ENCODE measurements around the gene SMAD3.
"Not testable (repeated sequence)": the region's sequence is repeated elsewhere in the genome, so short reads cannot be mapped to it uniquely, and the experiment has no call there.

The SMAD3 gene

DNA sequence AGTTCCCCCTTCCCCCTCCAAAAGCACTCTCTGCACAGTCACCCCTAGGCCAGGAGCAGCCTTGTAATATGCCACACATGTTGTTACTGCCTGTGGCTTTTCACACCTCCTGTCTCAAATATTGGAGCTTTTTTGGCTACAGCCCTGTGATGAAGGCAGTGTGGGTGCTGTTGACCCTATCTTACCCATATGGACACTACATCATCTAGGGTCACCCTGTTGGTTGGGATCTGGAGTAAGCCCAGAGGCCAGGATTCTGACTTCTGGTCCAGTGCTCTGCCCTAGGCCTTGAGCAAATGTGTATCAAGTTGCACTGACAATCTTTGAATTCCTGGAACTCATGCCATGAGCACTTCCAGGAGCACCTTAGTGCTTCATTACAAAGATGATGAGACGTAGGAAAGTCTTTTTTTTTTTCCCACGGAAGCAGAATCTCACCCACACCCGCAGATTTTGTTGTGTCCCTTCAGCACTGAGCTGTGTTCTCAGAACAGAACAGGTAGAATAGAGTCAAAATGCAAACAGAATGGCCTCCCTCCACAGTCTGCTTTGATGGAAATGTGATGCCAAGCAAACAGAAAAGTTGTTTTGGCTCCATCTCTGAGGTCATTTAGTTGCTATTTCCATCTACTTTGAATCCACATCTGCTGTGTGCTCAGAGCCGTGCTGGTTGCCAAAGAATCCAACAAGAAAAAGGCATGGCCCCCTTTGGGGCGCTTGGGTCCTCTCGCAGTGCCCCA, 49.6 kb downstream of the SMAD3 start:
- peak; percentile 57 for DNase-seq

DNA sequence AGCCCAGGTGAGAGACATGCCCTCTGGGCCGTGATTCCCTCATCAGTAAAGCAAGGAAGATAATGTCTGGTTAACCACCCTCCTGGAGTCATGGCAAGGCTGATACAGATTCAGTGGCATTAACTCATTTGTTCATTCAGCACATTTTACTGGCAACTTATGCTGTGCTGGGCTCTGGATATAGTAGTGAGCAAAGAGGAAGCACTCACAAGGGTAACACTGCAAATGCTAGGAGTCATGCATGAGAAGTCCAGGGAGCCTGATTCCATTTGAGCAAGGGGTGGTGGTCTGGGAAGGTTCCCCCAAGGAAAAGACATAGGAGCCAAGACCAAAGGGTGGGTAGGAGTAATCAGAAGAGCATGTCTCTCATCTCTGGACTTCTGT, 50.2 kb downstream of the SMAD3 start:
- no peak for DNase-seq

DNA sequence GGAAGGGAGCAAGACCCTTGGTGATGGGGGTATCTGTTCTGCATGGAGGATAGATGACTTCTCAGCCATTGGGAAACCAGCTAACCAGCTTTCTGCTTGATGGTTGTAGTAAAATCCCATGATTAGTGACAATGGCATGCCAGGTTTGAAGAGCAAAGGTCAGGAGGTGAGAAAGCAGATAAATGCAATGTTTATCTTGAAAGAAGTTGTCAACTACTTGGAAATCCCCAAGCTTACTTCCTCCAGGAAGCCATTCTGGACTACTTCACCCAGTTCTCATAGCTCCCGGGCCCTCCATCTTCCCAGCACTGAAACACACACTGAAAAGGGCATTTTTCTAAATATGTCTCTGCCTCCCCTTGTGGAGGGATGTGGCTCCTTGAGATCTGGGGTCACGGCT, 51.3 kb downstream of the SMAD3 start:
- DNase-seq: no peak

DNA sequence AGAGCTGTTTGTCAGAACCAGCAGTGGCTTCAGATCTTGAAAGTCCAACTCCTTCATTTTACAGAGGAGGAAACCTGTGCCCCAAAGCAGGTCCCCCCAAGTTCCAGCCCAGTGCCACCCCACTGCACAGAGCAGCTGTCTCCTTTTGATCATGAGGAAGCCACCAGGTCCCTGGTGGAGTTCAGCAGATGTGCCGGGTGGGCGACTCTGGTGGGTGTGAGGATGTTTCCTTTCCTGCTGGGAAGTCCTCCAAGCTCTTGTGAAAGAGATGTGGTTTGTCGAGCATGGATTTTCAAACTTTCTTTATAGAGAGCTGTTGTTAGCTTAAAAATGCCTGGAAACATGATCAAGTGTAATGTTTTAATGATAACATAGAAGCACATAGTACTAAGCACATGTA, 52.0 kb downstream of the SMAD3 start:
- no peak for DNase-seq

DNA sequence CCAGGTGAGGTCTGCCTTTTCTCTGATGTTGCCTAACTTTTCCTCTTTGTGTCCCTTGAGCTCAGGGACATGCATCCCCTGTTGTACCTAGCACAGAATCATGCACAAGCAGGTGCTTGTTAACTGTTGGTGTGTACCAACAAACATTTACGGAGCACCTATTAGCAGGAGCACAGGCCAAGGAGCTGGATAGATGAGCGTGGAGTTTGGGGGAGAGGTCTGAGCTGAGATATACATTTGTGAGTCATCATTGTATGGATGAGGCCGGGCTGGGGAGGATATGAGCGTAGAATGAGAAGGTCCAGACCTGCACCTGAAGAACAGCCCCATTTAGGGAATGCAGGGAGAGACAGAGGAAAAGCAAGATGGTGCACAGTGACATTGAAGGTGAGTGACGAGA, 53.4 kb downstream of the SMAD3 start:
- no peak for DNase-seq

DNA sequence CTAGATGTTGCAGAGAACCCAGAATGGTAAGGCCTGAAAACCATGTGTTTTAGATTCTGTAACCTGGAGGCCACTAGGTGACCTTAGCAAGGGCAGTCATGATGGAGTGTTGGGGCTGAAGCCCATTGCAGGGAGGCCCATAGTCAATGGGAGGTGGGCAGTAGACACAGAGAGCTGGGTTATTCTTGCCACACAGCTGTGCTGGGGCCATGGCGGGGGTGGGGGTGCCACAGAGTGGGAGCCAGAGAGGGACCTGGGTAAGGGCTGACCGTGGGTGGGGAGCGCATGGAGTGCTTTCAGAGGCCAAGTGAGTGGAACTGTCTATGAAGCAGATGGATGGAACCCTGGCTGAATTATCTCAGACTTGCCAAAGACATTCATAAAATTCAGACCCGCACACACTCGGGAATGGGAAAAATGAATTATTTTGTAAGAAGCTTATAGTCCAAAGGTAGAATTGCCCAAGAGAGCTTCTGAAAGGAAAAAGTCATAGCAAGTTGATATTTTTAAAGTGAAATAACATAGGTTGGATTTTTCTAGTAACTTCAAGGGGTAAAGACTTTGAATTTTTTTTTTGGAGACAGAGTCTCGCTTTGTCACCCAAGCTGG, 53.9 kb downstream of the SMAD3 start:
- DNase-seq: no peak

DNA sequence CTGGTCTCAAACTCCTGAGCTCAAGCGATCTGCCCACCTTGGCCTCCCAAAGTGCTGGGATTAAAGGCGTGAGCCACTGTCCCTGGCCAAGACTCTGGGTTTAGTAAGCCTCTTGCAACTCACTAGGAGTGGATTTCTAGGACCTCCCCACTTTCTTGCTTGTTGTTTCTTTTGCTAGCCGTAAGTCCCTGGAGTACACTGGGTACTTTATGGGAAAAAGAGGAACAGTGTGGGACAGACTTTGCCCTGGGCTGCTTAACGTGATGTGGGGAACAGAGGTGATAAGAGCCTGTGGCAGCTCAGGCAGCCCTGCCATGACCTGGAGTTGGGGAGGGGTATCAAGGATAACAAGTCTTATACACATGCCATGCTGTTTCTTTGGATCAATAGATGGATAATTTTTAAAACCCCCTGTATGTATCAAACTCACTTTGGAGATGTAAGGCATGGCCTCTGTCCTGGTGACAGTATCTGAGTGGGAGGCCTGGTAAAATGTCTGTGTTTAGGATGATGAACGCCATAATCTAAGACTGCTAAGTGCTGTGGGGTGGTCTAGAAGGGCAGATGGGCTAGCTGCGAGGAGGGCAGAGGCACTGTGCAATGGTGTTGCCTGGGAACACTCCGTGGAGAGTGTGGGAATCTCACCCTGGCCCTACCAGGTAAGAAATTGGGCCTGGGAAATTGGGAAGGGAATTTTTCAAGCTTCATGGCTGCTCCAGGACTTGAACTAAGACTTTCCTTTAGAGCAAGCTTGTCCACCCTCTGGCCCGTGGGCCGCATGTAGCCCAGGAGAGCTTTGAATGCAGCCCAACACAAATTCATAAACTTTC, 54.8 kb downstream of the SMAD3 start:
- DNase-seq: no peak

DNA sequence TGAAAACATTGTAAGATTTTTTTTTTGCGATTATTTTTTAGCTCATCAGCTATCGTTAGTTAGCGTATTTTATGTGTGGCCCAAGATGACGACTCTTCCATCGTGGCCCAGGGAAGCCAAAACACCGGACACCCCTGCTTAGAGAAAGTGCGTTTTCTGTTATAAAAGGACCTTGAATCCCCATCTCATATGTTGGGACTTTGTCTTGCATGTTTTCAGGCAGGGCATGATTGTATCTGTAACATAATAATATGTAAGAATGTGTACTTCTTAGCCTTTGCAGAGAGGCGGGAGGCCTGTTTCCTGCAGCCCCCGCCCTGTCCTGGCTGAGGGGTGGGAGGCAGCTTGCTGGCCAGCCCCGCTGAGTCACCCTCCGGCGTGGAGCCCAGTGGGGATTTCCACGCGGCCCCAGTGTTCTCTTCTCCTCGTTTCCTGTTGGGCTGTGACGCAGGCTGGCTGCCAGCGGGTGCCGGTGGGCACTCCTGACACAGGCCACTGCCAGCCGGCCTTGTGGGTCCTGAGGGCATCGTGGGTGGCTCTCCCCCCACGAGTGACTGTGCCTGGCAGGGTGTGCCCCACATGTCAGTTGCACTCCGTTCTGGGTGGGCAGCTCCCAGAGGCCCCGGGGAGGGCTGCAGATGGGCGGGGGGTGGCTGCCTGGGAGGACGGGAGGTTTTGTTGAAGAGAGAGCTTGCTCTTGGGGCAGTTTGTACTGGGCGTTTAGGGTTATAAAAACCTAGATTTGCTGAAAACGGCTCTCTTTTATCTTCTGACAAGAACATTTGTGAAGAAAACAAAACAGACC, 55.6 kb downstream of the SMAD3 start:
- DNase-seq: peak; percentile 82

DNA sequence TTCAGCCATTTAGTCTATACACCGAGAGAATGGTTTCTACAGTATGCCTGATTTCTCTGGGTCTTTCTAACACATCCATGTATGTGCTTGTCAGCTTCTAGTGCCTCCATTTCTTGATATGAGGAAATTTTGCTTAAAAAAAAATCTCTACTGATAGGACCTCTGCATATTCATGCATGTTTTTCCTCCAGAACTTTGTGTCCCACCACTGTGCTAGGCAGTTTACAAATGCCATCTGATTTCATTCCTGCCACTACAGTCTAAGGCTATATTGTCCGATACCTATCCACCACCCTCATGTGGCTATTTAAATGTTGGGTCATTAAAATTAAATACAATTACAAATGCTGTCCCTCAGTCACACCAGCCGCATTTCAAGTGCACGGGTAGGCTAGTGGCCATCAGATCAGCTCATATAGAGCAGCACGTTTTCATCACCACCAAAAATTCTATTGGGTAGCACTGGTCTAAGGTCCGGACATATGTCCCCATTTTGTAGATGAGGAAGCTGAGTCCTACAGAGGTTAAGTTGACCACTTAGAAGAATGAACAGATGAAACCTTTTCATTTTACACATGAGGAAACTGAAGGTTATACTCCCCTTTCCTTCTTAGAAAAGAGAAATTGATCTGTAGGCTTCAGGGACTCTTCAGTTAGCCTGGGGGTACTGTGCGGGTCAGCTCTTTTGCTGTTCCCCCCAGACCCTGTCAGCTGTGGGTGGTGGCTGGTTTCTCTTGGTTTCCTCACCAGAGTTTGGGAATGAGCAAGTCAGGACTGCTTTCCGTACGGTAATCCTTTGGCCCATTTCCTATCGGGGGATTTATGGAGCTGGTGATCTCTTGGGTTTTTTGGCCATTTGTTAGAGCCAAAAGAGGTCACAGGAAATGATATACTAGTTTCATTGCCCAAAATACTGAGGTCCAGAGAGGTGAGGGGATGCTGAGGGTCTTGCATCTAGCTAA, 56.5 kb downstream of the SMAD3 start:
- DNase-seq: no peak

DNA sequence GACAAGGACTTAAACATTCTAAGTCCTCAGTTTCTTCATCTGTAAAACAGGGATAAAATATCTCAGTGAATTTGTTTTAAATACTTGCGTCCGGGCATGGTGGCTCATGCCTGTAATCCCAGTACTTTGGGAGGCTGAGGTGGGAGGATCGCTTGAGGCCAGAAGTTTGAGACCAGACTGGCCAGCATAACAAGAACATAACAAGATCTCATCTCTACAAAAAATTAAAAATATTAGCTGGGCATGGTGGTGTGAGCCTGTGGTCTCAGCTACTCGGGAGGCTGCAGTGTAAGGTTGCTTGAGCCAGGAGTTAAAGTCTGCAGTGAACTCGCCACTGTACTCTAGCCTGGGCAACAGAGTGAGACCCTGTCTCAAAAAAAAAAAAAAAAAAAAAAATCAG, 57.4 kb downstream of the SMAD3 start:
- not testable (repeated sequence) for DNase-seq

DNA sequence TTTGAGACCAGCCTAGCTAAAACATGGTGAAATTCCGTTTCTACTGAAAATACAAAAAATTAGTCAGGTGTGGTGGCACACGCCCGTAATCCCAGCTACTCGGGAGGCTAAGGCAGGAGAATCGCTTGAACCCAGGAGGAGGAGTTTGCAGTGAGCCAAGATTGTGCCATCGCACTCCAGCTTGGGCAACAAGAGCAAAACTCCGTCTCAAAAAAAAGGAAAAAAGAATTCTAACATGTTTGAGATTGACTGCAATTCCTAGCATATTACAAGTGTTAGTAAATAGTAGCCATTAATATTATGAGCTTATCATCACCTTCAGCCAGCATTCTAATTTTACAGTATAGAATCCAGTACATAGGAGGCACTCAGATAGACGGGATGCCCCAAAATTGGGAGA, 57.9 kb downstream of the SMAD3 start:
- DNase-seq: not testable (repeated sequence)

DNA sequence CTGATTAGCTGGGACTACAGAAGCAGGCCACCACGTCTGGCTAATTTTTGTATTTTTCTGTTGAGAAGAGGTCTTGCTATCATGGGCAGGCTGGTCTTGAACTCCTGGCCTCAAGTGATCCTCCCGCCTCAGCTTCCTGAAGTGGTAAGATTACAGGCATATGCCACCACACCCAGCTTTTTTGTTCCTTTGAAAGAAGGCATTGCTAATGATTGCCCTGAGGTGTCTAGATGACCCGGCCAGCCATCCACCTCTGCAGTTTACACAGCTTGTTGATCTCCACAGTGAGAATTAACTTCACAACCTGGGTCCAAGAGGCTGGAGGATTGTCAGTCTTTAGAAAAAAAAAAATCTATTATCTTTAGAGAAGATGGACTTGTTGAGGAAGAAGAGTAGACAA, 58.7 kb downstream of the SMAD3 start:
- no peak for DNase-seq

DNA sequence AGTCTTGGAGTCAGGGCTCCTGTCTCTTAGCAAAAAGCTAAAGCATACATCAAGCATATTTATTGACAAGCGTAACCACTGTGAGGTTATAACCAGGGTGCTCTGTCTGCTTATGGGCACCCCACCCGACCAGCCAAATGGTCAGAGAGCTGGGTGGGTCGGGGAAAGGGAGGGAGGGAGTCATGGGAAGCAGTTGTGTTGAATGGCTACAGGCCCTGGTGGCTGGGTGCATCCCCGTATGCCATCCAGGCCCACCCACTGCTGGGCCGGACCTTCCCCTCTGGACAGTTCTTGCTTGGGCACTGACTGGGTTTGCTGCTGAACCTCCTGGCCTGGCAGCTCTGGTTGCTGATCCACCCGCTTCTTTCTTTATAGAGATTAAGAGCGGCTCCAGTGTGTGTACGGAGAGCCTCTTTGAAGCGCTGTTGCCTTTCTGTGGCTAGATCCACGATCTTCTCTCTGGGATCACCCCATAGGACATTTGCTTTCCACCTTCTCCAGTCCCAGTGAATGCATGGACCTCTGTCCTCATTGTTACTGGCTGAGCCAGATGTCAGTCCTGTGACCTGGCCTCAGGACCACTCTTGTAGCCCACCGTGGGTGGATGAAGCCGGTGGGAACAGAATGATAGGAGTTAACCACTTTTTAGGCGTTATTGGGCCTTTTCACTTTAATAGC, 59.6 kb downstream of the SMAD3 start:
- DNase-seq: no peak

DNA sequence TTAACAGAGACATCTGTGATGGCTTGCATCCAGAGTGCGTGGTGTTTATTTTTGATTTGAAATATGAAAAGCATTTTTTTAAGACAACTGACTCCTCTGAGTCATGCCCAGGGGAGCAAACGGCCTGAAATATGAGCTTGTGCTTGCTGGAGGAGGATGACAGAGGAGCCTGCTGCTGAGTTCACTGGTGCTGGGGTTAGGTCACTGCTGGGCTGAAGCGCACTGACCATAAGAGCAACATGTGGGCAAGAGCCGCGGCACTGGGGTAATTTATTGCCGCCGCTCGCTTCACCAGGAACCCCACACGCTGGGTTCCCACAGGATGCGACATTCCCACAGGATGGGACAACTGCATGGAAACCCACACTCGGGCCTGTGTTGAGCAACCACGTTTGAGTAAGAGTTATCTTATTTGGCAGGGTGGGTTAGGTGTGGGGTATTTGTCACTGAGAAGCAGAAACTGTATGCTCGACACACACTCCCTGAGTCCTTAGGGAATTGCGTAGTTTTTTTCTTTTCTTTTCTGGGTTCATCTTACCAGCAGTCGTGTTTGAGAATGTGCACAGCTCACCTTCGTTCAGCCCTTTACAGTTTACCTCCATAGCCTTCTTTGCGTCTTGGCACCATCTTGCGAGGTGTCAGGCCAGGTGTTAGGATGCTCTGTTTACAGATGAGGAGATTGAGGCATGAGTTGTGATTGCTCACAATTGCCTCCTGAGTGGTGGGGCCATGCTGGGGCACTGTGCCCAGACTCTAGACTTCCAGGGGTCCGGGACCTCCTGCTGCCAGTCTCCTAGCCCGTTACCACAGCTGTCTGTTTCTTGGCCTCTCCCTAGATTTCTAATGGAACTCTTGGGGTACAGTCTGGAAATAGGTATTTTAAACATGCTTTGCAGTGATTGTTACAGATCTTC, 60.4 kb downstream of the SMAD3 start:
- no peak for DNase-seq

DNA sequence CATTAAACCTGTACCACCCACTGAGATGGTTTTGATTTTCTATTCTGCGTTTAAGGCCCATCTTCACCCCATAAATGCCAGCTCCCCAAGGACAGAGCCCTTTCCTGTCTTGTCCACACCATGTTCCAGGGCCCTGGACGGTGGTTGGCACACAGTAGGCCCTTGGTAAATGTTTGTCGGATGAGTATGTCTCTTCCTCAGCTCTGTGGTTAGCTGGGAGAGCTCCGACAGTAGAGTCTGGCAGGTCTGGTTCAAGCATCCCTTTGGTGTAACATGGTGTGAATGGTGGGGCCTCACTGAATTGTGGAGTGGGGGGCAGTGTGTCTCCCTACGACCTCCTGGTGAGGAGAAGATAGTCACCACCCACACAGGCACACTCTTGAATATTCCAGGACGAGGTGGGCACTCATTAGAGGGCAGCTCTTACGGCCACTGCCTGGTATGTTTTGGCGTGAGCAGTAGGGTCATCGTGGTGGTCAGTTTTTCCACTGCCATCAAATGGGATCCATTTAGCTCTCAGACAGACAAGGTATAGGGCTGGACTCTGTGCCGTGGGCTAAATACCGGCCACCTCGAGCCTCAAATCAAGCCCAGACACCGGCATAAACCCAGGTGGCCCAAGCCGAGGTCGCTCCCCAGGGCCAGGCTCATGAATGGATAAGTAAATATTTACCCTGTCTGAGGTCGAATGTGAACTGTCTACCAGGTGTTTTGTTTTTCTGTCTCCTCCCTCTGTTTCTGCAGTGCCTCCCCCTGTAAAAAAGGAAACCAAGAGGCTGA, 61.3 kb downstream of the SMAD3 start:
- no peak for DNase-seq

DNA sequence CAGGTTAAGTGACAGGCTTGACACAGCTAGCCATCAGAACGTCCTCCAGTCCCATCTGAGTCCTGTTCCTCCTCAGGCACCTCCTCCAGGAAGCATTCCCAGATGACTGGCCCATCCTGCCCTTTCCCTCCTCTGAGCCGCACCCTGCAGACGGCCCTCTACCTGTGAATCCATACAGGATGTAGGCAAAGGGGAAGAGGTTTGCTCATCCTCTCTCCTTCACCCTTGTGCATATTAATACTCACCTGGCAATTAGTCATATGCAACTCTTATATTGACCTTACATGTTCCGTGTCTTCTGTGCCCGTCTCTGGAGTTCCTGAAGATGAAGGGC, 61.9 kb downstream of the SMAD3 start:
- no peak for DNase-seq

DNA sequence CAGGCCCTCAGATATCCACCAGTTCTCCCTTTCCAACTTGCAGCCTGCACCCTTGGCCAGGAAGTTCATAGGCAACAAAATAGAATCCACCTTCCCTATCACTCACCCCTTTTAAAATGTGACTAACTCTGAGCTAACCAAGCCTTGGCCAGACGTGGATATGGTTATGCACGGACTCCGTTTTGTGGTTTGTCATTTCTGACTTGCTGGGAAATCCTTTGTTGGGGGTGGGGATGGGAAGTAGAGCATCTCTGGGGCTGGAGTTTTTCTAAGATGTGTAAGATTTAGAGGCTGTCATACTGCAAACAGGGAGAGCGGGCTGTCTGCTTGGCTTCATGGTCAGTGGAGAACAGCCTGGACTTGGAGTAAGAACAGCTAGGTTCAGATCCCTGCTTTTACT, 62.6 kb downstream of the SMAD3 start:
- DNase-seq: peak; percentile 58

DNA sequence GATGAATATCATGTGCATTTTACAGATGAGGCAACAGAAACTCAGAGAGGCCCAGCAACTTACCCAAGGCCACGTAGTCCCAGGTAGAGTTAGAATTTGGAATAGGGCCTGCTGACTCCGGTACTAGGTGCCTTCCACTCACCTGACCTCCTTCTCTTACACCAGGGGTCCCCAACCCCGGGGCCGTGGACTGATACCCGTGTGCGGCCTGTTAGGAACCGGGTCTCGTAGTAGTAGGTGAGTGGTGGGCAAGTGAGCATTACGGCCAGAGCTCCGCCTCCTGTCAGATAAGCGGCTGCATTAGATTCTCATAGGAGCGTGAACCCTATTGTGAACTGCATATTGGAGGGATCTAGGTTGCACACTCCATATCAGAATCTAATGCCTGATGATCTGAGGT, 64.8 kb downstream of the SMAD3 start:
- DNase-seq: no peak

Data from activated CD4-positive, alpha-beta T cell treated with anti-CD3 and anti-CD28 coated beads, Interleukin-2, amount 50 U/mL, for 16 hours (primary cell).